Neural progenitor cell (in vitro differentiated cells): Measurements from ENCODE around the gene VEGFA. TPM values are rescaled to one million over a fixed set of nuclear protein-coding genes. Genes with fewer than 3 reads are reported as not detected.

Experiments used
- DNase-seq: peaks from one replicate; pipeline ENCODE4 v3.0.0-alpha.2; 2016; ENCODE audit warnings: low spot score
- H2AFZ ChIP-seq: fragments of 200-600 bp; sonication (generic); replicated peaks from 2 replicates; pipeline ENCODE4 v1.6.1; 2016; ENCODE audit warnings: antibody characterized with exemption
- H3F3A ChIP-seq: fragments of 200-600 bp; sonication (generic); 2 replicates; pipeline ENCODE4 v1.6.1; 2016; ENCODE audit warnings: antibody characterized with exemption, low read depth
- H3K27ac ChIP-seq: fragments of 200-600 bp; sonication (generic); 2 replicates; pipeline ENCODE4 v1.5.1; 2016; ENCODE audit warnings: mild to moderate bottlenecking
- H3K27me3 ChIP-seq: fragments of 200-600 bp; sonication (generic); 2 replicates; pipeline ENCODE4 v1.6.1; 2016; ENCODE audit warnings: mild to moderate bottlenecking, moderate library complexity
- H3K36me3 ChIP-seq: fragments of 200-600 bp; sonication (generic); 2 replicates; pipeline ENCODE4 v1.5.1; 2016
- H3K4me1 ChIP-seq: fragments of 200-600 bp; sonication (generic); 2 replicates; pipeline ENCODE4 v1.6.1; 2016; ENCODE audit warnings: mixed run types
- H3K4me2 ChIP-seq: fragments of 200-600 bp; sonication (generic); 2 replicates; pipeline ENCODE4 v1.6.1; 2016
- H3K4me3 ChIP-seq: fragments of 200-600 bp; sonication (generic); 2 replicates; pipeline ENCODE4 v1.5.1; 2016
- H3K79me2 ChIP-seq: fragments of 200-600 bp; sonication (generic); 2 replicates; pipeline ENCODE4 v1.6.1; 2016; ENCODE audit warnings: low read depth
- H3K9ac ChIP-seq: fragments of 200-600 bp; sonication (generic); 2 replicates; pipeline ENCODE4 v1.6.1; 2016
- H3K9me3 ChIP-seq: fragments of 200-600 bp; sonication (generic); 2 replicates; pipeline ENCODE4 v1.5.1; 2016; ENCODE audit warnings: low read depth
- H4K20me1 ChIP-seq: fragments of 200-600 bp; sonication (generic); 2 replicates; pipeline ENCODE4 v1.6.1; 2016; ENCODE audit warnings: low read depth
- H3K27ac Mint-ChIP-seq: 3 replicates; pipeline ENCODE4 v1.8.0; 2021; ENCODE audit warnings: mixed read lengths
- H3K27me3 Mint-ChIP-seq: 2 replicates; pipeline ENCODE4 v1.8.0; 2022; ENCODE audit warnings: low read depth, mild to moderate bottlenecking, inconsistent platforms, moderate library complexity, mixed read lengths; ENCODE audit not compliant: insufficient read depth
- H3K36me3 Mint-ChIP-seq: 3 replicates; pipeline ENCODE4 v1.8.0; 2021; ENCODE audit warnings: mixed read lengths
- H3K4me1 Mint-ChIP-seq: 3 replicates; pipeline ENCODE4 v1.8.0; 2021; ENCODE audit warnings: mixed read lengths
- H3K4me3 Mint-ChIP-seq: 3 replicates; pipeline ENCODE4 v1.8.0; 2021; ENCODE audit warnings: mild to moderate bottlenecking, moderate library complexity, mixed read lengths
- H3K9me3 Mint-ChIP-seq: 3 replicates; pipeline ENCODE4 v1.8.0; 2020; ENCODE audit warnings: mixed read lengths
- EZH2 ChIP-seq: fragments of 200-600 bp; sonication (generic); IDR thresholded peaks from 2 replicates; pipeline ENCODE4 v1.6.1; 2017; ENCODE audit warnings: antibody characterized with exemption, mild to moderate bottlenecking, moderate library complexity
- EZH2phosphoT487 ChIP-seq: fragments of 200-600 bp; sonication (generic); IDR thresholded peaks from 2 replicates; pipeline ENCODE4 v1.6.1; 2017; ENCODE audit warnings: antibody characterized with exemption
- total RNA-seq: library from RNA; depleted of rRNA; stranded (reverse); fragments of >200 nt; gene quantifications from 2 replicates; pipeline ENCODE4 v1.2.3, GENCODE V29; 2015; ENCODE audit warnings: low replicate concordance
- TF ChIP-seq, protein P1 (sequence below): fragments of 200-600 bp; sonication (generic); IDR thresholded peaks from 2 replicates; pipeline ENCODE4 v1.5.1; 2017; ENCODE audit warnings: antibody characterized with exemption, mild to moderate bottlenecking

The VEGFA gene
- 49.6 and 78.6 TPM in 2 replicates for total RNA-seq

DNA sequence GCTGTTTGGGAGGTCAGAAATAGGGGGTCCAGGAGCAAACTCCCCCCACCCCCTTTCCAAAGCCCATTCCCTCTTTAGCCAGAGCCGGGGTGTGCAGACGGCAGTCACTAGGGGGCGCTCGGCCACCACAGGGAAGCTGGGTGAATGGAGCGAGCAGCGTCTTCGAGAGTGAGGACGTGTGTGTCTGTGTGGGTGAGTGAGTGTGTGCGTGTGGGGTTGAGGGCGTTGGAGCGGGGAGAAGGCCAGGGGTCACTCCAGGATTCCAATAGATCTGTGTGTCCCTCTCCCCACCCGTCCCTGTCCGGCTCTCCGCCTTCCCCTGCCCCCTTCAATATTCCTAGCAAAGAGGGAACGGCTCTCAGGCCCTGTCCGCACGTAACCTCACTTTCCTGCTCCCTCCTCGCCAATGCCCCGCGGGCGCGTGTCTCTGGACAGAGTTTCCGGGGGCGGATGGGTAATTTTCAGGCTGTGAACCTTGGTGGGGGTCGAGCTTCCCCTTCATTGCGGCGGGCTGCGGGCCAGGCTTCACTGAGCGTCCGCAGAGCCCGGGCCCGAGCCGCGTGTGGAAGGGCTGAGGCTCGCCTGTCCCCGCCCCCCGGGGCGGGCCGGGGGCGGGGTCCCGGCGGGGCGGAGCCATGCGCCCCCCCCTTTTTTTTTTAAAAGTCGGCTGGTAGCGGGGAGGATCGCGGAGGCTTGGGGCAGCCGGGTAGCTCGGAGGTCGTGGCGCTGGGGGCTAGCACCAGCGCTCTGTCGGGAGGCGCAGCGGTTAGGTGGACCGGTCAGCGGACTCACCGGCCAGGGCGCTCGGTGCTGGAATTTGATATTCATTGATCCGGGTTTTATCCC is at the start of gene VEGFA:
VEGFA (plus strand) TSS at position 686 of the 846 bp plus-strand sequence.
- H3F3A ChIP-seq = peaks cover 27% of the 10 kb centered on the region
- no peak within 1 kb of the TSS for H2AFZ ChIP-seq
- H3K79me2 ChIP-seq = peaks cover 45% of the 10 kb centered on the region
- H3K27ac Mint-ChIP-seq = peak within 1 kb of the TSS; percentile 89
- no peaks in the 10 kb centered on the region for H3K36me3 ChIP-seq
- no peak within 1 kb of the TSS for H3K27ac ChIP-seq
- TF ChIP-seq, protein P1, sequence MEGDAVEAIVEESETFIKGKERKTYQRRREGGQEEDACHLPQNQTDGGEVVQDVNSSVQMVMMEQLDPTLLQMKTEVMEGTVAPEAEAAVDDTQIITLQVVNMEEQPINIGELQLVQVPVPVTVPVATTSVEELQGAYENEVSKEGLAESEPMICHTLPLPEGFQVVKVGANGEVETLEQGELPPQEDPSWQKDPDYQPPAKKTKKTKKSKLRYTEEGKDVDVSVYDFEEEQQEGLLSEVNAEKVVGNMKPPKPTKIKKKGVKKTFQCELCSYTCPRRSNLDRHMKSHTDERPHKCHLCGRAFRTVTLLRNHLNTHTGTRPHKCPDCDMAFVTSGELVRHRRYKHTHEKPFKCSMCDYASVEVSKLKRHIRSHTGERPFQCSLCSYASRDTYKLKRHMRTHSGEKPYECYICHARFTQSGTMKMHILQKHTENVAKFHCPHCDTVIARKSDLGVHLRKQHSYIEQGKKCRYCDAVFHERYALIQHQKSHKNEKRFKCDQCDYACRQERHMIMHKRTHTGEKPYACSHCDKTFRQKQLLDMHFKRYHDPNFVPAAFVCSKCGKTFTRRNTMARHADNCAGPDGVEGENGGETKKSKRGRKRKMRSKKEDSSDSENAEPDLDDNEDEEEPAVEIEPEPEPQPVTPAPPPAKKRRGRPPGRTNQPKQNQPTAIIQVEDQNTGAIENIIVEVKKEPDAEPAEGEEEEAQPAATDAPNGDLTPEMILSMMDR = peak; percentile 98
- no peak for TF ChIP-seq EZH2phosphoT487
- peaks cover 43% of the 10 kb centered on the region for H4K20me1 ChIP-seq
- H3K4me3 ChIP-seq = peak within 1 kb of the TSS; percentile 70
- peak within 1 kb of the TSS; percentile 97 for H3K4me3 Mint-ChIP-seq
- peak within 1 kb of the TSS; percentile 99 for H3K4me2 ChIP-seq
- peaks cover 46% of the 10 kb centered on the region for H3K4me1 Mint-ChIP-seq
- H3K9me3 ChIP-seq = no peaks in the 10 kb centered on the region
- peaks cover 6% of the 10 kb centered on the region for H3K36me3 Mint-ChIP-seq
- peaks cover 49% of the 10 kb centered on the region for H3K4me1 ChIP-seq
- peaks cover 29% of the 10 kb centered on the region for H3K27me3 Mint-ChIP-seq
- DNase-seq = peak; percentile 95
- peaks cover 5% of the 10 kb centered on the region for H3K27me3 ChIP-seq
- H3K9ac ChIP-seq = peak within 1 kb of the TSS; percentile 60
- peaks cover 2% of the 10 kb centered on the region for H3K9me3 Mint-ChIP-seq

GRCh38 chr6:43720999-43721398 is 49.0 kb upstream of the VEGFA start:
- H2AFZ ChIP-seq = no peak overlapping the region
- H3K4me3 ChIP-seq = no peak overlapping the region
- Mint-ChIP-seq H3K9me3 (no peaks in the 10 kb centered on the region), H3K36me3 (no peaks in the 10 kb centered on the region), H3K27ac (no peak overlapping the region), H3K27me3 (peaks cover 12% of the 10 kb centered on the region), H3K4me1 (peaks cover 11% of the 10 kb centered on the region), H3K4me3 (no peak overlapping the region)
- no peaks in the 10 kb centered on the region for H3K4me1 ChIP-seq
- DNase-seq = no peak
- H3K9me3 ChIP-seq = no peaks in the 10 kb centered on the region
- H3K4me2 ChIP-seq = no peak overlapping the region
- no peak overlapping the region for H3K27ac ChIP-seq
- H3K27me3 ChIP-seq = no peaks in the 10 kb centered on the region
- no peaks in the 10 kb centered on the region for H3K36me3 ChIP-seq
- no peaks in the 10 kb centered on the region for H4K20me1 ChIP-seq
- H3F3A ChIP-seq = no peaks in the 10 kb centered on the region
- no peaks in the 10 kb centered on the region for H3K79me2 ChIP-seq
- TF ChIP-seq EZH2phosphoT487 (no peak), EZH2 (no peak)
- TF ChIP-seq, protein P1 = no peak
- no peak overlapping the region for H3K9ac ChIP-seq

DNA sequence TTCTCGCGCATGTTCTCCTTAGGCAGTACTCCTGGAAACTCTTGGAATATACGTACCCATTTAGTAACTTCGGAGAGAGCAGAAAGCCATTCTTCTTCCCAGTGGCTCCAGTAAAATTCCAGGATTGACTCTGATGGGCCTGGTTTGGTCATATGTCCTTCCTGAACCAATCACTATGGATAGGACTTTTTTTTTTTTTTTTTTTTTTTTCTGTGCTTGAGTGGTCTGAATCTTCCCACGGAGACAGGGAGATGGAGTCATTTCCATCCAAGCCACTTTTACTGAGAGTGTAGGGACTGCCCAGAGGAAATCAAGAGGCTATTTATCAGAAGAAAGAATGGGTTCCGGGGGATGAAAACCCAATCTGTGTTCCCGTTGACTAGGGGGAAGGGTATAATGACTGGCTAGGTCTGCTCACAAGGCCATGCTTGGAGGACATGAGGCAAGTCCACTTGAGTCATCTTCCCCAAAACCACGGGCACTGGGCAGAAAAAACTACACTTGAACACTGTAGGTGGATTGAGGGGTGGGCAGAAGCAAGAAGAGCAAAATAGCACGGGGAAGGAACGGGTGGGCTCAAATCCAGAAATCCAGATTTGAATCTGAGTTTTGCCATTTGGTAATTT is 47.0 kb upstream of the VEGFA start:
- H3K4me3 Mint-ChIP-seq = no peak overlapping the region
- TF ChIP-seq EZH2 = no peak
- no peak for TF ChIP-seq EZH2phosphoT487
- TF ChIP-seq, protein P1 = no peak

More for the DNA sequence above, 47.0 kb upstream of the VEGFA start:
- Histone ChIP-seq H3K4me3 (no peak overlapping the region), H3K79me2 (no peaks in the 10 kb centered on the region), H3K27ac (no peak overlapping the region), H3K9ac (no peak overlapping the region), H3K4me2 (no peak overlapping the region), H3K4me1 (no peaks in the 10 kb centered on the region), H3F3A (no peaks in the 10 kb centered on the region), H2AFZ (no peak overlapping the region), H3K27me3 (no peaks in the 10 kb centered on the region), H3K36me3 (no peaks in the 10 kb centered on the region), H4K20me1 (no peaks in the 10 kb centered on the region), H3K9me3 (no peaks in the 10 kb centered on the region)
- DNase-seq = no peak
- Mint-ChIP-seq H3K36me3 (no peaks in the 10 kb centered on the region), H3K27me3 (peaks cover 12% of the 10 kb centered on the region), H3K9me3 (no peaks in the 10 kb centered on the region), H3K27ac (no peak overlapping the region), H3K4me1 (peaks cover 7% of the 10 kb centered on the region)
